ENCODE data around the gene TSGA10IP.

TSGA10IP gene

DNA sequence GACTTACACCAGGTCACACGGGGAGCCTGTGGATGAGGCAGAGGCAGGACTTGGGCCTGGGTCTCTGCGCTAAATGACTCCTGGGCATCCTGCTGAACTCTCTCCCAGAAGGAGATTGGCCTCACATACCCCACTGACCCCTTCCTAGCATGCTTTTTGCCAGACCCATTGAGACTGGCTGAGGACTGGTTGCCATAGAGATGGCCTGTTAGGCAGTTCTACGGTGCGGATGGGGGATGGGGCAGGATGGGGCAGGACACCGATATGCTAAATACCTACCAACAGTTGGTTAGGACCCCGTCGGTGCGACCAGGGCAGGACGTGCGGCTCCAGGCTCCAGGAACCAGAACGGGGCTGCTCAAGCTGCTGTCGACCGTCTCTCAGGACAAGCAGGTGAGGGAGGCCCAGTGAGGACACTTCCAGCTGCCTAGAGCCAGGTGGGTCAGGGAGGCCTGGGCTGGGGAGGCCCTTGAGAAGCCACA lies at the start of gene TSGA10IP:
Gene TSGA10IP (plus strand): TSS at position 51 of the 482 bp plus-strand sequence. CDS start 196 bp downstream, at position 247.
- no peak for DNase-seq

DNA sequence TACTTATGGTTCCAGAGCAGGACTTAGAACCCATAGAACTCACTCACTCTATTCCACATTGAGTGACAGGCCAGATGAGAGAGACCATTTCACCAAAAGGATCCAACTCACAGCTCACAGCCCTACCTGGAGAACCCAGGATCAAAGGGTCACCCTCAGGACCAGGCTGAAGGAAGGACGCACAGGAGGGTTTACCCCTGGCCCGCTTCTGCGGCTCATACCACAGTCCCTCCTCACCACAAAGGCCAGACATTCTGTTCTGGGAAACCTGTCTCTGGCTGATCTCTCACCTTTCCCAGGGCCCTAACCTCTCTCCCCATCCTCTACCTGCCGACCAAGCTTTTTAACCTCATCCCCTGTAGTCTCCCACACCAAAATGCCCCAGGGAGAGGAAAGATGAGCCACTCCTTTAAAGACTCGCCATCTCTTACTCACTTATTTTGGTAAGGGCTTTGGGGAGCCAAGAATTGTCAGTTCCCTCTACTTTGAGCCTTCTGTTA lies 49.7 kb upstream of the TSGA10IP start:
- DNase-seq, result no peak

GRCh38 chr11:65896034-65896999 lies 49.0 kb upstream of the TSGA10IP start:
- no peak for DNase-seq

GRCh38 chr11:65897020-65897471 lies 48.2 kb upstream of the TSGA10IP start:
- no peak for DNase-seq

DNA sequence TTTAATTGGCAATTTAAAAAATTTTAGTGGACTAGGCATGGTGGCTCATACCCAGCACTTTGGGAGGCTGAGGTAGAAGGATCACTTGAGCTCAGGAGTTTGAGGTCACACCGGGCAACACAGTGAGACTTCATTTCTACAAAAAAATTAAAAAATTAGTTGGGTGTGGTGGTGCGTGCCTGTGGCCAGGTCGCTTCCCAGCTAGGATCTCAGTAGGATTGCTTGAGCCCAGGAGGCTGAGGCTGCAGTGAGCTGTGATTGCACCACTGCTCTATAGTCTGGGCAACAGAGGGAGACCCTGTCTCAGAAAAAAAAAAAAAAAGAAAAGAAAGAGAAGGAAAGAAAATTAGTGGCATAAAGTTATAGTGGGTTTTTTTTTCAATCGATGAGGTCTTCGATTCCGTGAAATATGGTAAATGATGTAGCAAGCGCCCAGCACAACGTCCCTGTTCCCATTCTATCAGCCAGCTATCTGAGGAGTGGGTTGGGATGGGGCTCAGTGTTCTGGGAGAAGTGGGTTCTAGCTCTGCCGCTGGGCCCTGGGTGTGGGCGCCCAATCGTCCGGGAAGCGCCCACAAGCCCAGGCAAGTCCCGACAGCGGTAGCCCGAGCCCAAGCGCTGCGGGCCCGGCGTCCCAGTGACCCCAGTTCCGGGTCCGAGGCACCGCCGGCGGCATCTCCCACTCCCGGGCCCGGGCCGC lies 46.5 kb upstream of the TSGA10IP start:
- no peak for DNase-seq

DNA sequence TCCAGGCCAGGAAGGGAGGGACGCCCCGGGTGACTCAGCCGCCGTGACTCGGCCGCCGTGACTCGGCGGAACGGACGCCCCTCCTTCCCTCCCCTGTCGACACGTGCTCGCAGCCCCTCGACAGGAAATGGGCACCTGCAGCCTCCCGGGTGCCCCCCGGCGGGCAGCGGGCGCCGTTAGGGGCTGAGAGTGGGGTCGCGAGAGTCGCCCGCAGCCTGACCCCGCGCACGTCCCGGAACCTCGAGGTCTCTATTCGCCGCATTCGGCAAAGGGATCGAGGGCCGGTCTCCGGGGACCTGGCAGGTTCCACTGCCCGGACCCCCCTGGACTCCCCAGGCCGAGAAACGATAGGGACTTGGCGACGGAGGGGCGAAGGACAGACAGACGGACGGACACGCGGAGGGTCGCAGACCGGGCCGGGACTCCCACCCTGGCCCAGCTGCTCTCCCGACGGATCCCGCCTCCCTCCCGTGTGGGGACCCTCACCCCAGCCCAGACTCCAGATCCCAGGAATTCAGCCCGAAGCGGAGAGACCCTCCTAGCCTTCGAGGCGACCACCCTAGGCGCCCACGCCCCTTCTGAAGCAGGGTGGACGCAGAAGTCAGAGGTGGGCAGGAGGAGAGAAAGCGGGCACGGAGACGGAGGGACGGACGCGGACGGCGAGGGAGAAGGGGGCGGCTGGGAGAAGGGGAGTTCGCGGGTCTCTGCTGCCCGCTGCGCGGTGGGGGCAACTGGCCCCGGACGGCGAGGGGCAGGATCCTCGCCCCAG lies 45.7 kb upstream of the TSGA10IP start:
- DNase-seq, result no peak

DNA sequence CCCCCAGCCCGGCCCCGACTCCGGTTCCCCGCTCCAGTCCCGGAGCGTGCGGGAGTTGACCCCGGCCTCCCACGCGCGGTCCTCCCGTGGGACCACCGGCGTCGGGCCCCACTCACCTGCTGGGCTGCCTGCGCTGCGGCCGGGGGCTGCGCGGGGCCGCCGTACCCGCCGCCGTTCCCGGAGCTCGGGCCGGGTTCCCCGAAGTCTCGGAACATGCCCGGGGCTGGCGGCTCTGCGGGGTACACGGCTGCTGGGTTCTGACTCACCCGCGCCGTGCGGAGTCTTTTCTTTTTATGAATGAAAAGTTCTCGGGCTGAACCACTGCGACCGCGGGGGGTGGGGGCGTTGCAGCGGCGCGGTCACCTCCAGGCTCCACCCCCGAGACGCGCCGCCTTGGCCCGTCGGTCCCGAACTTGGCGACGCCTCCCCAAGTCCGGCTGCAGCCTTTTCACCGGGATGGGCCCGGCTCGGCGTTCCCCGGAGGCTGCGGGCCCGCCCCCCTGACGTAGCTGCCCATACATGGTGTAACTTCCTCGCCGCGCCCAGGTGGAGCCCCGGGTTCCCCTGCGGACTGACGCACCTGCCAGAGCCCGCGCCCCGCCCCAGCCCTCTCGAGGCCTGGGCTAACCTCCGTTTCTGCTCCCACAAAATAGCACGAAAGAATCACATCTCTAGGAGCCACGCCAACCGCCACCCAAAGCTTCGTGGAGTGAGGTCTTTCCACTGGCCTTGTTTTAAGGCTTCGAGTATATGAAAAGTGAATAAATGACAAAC lies 45.0 kb upstream of the TSGA10IP start, which contains the start of gene FOSL1:
Gene FOSL1 (minus strand): TSS at position 264 of the 774 bp plus-strand sequence. CDS start 49 bp downstream, at position 215.
- DNase-seq, result no peak

DNA sequence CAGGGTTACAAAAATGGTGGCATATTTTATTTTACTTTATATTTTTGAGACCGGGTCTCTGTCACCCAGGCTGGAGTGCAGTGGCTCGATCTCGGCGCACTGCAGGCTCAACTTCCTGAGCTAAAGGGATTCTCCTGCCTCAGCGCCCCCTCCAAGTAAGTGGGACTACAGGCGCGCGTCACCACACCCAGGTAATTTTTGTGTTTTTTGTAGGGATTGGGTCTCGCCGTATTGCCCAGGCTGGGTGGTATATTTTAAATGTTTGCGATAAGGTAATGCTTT lies 44.4 kb upstream of the TSGA10IP start:
- DNase-seq, result no peak

GRCh38 chr11:65903068-65903481 lies 42.2 kb upstream of the TSGA10IP start:
- no peak for DNase-seq

DNA sequence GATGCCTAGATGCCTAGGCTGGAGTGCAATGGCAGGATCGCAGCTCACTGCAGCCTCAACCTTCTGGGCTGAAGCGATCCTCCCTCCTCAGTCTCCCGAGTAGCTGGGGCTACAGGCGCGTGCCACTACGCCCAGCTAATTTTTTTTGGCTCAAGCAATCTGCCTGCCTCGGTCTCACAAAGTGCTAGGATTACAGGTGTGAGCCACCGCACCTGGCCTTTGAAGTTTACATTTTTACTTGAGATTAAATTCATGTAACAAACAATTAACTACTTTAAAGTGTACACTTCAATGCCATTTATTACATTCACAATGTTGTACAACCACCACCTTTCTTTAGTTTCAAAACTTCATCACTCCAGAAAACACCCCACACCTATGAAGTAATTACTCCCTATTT lies 41.6 kb upstream of the TSGA10IP start:
- no peak for DNase-seq

- no peak for DNase-seq
These were observed 38.7 kb upstream of the TSGA10IP start for GRCh38 chr11:65906602-65907001.

DNA sequence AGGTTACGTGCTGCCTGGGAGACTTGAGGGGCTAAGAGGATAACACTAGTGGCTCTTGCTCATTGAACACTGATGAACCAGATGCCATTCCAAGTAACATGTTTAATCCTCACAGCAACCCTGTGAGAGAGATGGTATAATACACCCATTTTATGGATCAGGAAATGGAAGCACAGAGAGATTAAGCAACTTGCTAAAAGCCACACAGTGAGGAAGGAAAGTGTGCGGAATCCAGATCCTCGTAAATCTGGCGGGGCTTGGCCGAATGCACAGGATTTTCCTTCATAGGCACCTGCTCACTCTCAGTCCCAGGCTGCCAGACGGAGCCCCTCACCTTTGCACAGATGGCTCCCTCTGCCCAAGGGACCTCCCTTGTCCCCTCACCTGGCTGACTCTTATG lies 37.4 kb upstream of the TSGA10IP start:
- no peak for DNase-seq

GRCh38 chr11:65911682-65912568 lies 33.4 kb upstream of the TSGA10IP start:
- no peak for DNase-seq

- no peak for DNase-seq
These were observed 32.4 kb upstream of the TSGA10IP start for GRCh38 chr11:65912845-65913244.

DNA sequence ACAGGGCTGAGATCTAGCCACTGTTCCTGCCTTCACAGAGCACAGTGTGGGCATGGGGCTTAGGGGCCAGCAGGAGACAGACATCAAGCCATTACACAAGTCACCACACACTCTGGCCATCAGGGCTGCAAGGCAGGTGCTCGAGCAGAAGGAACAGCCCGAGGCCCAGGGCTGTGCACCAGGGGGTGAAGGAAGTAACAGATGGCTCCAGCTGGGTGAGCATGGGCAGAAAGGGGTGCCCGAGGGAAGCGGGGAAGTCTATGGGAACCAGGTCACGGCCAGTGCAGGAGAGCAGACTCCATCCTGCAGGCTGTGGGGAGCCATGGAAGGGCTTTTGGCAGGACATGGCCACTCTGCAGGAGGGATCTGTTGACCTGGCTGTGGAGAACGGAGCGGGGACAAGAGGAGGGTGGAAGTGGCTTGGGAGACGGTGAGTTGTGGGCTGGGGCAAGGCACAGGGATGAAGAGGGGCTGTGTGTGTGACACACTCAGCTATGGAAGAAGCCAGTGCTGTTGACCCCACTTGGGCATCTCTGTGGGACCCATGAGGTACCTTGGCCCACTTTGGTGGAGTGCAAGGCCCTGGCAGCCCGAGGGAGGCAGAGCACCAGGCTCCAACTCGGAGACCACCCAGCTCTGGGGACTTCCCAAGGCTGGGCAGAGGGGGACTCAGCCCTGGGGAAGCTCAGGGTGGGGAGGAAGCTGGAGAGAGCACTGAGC lies 30.0 kb upstream of the TSGA10IP start:
- no peak for DNase-seq

DNA sequence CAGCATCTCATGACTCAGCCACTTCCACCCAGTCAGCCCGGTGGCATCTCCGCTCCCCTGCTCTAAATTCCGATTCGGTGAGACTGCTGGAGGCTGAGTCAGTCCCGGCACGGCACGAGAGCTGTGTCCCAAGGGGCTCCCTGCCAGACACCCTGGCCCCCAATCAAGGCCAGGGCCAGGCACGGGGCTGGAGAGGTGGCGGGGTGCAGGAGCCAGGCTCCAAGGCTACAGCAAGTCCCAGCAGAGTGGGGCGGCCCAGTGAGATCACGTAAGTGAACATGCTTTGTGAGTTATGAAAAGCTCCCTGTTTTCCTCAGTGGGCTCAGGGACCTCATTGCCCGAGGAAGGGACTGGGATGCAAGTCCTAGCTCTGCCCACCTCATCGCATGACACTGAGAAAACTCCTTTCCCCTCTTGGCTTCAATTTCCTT lies 29.4 kb upstream of the TSGA10IP start:
- no peak for DNase-seq

GRCh38 chr11:65916391-65916790 lies 28.9 kb upstream of the TSGA10IP start:
- DNase-seq, result no peak

GRCh38 chr11:65917077-65917433 lies 28.2 kb upstream of the TSGA10IP start:
- DNase-seq, result no peak

DNA sequence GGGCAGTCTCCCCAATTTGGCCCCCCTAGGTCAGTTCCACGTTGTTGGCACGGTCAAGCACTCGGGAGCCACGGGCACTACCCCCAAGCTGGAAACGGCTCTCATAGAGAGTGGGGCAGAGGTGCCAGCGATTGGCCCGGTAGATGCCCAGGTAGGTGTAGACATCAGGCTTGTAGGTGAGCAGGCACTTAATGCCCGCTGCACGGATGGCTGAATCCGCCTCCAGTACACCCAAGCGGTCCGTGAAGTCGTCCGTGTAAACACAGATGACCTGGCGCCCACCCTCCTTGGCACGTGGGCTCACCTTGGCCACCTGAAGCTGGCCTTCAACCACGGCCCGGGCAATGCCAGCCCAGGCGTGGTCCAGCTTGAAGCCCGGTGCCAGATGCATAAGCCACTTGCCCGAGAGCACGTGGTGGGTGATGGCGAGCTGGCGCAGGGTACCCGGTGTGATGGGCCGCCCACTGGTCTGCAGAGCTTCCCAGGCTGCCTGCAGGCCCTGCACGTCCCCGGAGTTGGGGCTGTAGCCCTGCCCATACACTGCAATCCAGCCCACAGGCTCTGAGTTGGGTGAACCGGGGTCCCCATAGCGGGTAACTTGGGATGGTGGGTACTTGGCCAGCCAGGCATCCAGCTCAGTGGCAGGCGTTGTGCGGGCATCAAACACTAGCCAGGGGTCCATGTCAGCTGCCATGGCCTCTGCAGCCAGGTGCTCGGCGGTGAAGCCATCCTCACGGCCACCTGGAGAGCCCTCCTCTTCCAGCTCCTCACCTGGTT lies 27.7 kb upstream of the TSGA10IP start:
- no peak for DNase-seq

All from NCI-H524 treated with DMSO at 0.1 percent for 48 hours (cell line).